Measurements from ENCODE around the gene PADI4.

DNA sequence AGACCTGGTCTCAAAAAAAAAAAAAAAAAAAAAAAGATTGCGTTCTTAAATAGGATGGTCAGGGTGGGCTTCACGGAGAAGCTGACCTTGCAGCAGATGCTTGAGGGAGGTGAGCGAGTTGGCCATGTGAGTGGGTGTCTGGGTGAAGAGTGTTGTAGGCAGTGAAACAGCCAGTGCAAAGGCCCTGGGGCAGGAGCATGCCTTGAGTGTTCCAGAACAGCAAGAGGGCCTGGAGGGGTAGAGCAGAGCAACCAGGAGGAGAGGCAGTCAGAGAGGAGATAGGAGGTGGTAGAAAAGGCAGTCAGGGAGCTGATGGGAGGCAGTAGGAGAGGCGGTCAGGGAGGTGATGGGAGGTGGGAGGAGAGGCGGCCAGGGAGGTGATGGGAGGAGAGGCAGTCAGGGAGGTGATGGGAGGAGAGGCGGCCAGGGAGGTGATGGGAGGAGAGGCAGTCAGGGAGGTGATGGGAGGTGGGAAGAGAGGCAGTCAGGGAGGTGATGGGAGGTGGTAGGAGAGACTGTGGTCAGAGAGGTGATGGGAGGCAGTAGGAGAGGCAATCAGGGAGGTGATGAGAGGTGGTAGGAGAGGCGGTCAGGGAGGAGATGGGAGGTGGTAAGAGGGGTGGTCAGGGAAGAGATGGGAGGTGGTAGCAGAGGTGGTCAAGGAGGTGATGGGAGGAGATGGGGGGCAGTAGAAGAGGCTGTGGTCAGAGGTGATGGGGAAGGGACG, 43.8 kb downstream of the PADI4 start:
- TF ChIP-seq POLR2AphosphoS5 (IDR thresholded peaks at IDR 0.05; ENCODE audit: low read depth, low read length) (no peak), POLR2A (IDR thresholded peaks at IDR 0.05; ENCODE audit: low read depth, low read length) (no peak)
